Mesothelial cell of epicardium (in vitro differentiated cells): ENCODE measurements around the gene LTA. TPM values are rescaled to one million over a fixed set of nuclear protein-coding genes. Genes with fewer than 3 reads are reported as not detected.

Experiments used
- DNase-seq, 2 experiments: peaks; one replicate each; pipeline ENCODE4 v3.0.0; 2021; ENCODE audit warnings: low spot score in 2 of 2; ENCODE audit not compliant: unreplicated experiment in 2 of 2
- H3K27ac Mint-ChIP-seq: 2 replicates; pipeline ENCODE4 v1.8.0; 2021; ENCODE audit warnings: mixed read lengths
- H3K27me3 Mint-ChIP-seq: 2 replicates; pipeline ENCODE4 v1.8.0; 2021; ENCODE audit warnings: low read depth, mixed read lengths
- H3K36me3 Mint-ChIP-seq: 2 replicates; pipeline ENCODE4 v1.8.0; 2021; ENCODE audit warnings: mixed read lengths
- H3K4me1 Mint-ChIP-seq: 2 replicates; pipeline ENCODE4 v1.8.0; 2021; ENCODE audit warnings: mixed read lengths
- H3K4me3 Mint-ChIP-seq: 2 replicates; pipeline ENCODE4 v1.8.0; 2021; ENCODE audit warnings: mild to moderate bottlenecking, moderate library complexity, mixed read lengths
- H3K9me3 Mint-ChIP-seq: 2 replicates; pipeline ENCODE4 v1.8.0; 2021; ENCODE audit warnings: mixed read lengths
- CTCF ChIP-seq: fragments of 200-600 bp; sonication (generic); IDR thresholded peaks from one replicate; pipeline ENCODE4 v1.5.0; 2021; ENCODE audit warnings: antibody characterized with exemption; ENCODE audit not compliant: unreplicated experiment
- total RNA-seq: library from RNA; stranded (reverse); gene quantifications from 3 replicates; pipeline ENCODE4 v1.2.1, GENCODE V29; 2021

The LTA gene
- total RNA-seq, 1 donor from 2014 or later, result 0.16 TPM

- H3K4me1 Mint-ChIP-seq, result peaks cover 6% of the 10 kb centered on the region
- TF ChIP-seq CTCF, result no peak
- no peaks in the 10 kb centered on the region for H3K9me3 Mint-ChIP-seq
- H3K36me3 Mint-ChIP-seq, result peaks cover 52% of the 10 kb centered on the region
- no peaks in the 10 kb centered on the region for H3K27me3 Mint-ChIP-seq
- no peak for DNase-seq
- H3K27ac Mint-ChIP-seq, result no peak overlapping the region
- H3K4me3 Mint-ChIP-seq, result no peak overlapping the region
These were observed 38.6 kb upstream of the LTA start for GRCh38 chr6:31533455-31533841.

GRCh38 chr6:31534011-31534410 is 38.1 kb upstream of the LTA start:
- Mint-ChIP-seq H3K9me3 (no peaks in the 10 kb centered on the region), H3K4me1 (peaks cover 12% of the 10 kb centered on the region), H3K27me3 (no peaks in the 10 kb centered on the region), H3K36me3 (peaks cover 57% of the 10 kb centered on the region), H3K27ac (no peak overlapping the region), H3K4me3 (no peak overlapping the region)
- TF ChIP-seq CTCF, result no peak
- DNase-seq, result no peak

GRCh38 chr6:31534521-31535040 is 37.5 kb upstream of the LTA start:
- no peaks in the 10 kb centered on the region for H3K27me3 Mint-ChIP-seq
- H3K36me3 Mint-ChIP-seq, result peaks cover 63% of the 10 kb centered on the region
- no peak overlapping the region for H3K27ac Mint-ChIP-seq
- DNase-seq, result no peak
- H3K4me1 Mint-ChIP-seq, result peaks cover 17% of the 10 kb centered on the region
- TF ChIP-seq CTCF, result no peak
- H3K9me3 Mint-ChIP-seq, result no peaks in the 10 kb centered on the region
- no peak overlapping the region for H3K4me3 Mint-ChIP-seq

- Mint-ChIP-seq H3K4me3 (no peak overlapping the region), H3K36me3 (peaks cover 64% of the 10 kb centered on the region)
These were observed 36.4 kb upstream of the LTA start for GRCh38 chr6:31535538-31536324.

GRCh38 chr6:31538805-31539400 is 33.2 kb upstream of the LTA start:
- Mint-ChIP-seq H3K9me3 (no peaks in the 10 kb centered on the region), H3K27me3 (no peaks in the 10 kb centered on the region), H3K36me3 (peaks cover 46% of the 10 kb centered on the region), H3K4me3 (peak overlapping the region; percentile 99), H3K4me1 (peaks cover 41% of the 10 kb centered on the region), H3K27ac (peak overlapping the region; percentile 64)
- no peak for DNase-seq
- TF ChIP-seq CTCF, result no peak

More at GRCh38 chr6:31535538-31536324, 36.4 kb upstream of the LTA start:
- Mint-ChIP-seq H3K9me3 (no peaks in the 10 kb centered on the region), H3K27me3 (no peaks in the 10 kb centered on the region), H3K27ac (no peak overlapping the region), H3K4me1 (peaks cover 27% of the 10 kb centered on the region)
- no peak for DNase-seq
- no peak for TF ChIP-seq CTCF
